Esophagus muscularis mucosa (tissue), 4 donors: ENCODE measurements around the gene RFPL2. TPM values are rescaled to one million over a fixed set of nuclear protein-coding genes. Genes with fewer than 3 reads are reported as not detected.
A peak's percentile ranks its signal among the peaks of the same experiment; 100 is the strongest.

Source experiments
- DNase-seq: peaks from one replicate; pipeline ENCODE4 v3.0.0-alpha.2; 2017; ENCODE audit errors: extremely low spot score
- H3K27ac ChIP-seq, 4 donors: fragments of 200-600 bp; sonication (generic); replicated peaks in 1 of 4; 1 replicate in 3 of 4; 2 replicates in 1 of 4; pipeline ENCODE4 v1.5.1; 2016 to 2019; ENCODE audit warnings: mild to moderate bottlenecking in 1 of 4
- H3K27me3 ChIP-seq, 4 donors: fragments of 200-600 bp; sonication (generic); one replicate each; pipeline versions ENCODE4 v1.5.1 to v1.6.0; 2016 to 2019
- H3K36me3 ChIP-seq, 4 donors: fragments of 200-600 bp; sonication (generic); one replicate each; pipeline ENCODE4 v1.5.1; 2016 to 2019
- H3K4me1 ChIP-seq, 4 donors: fragments of 200-600 bp; sonication (generic); one replicate each; pipeline ENCODE4 v1.5.1; 2016 to 2019
- H3K4me3 ChIP-seq, 4 donors: fragments of 200-600 bp; sonication (generic); 1 replicate in 2 of 4; 2 replicates in 2 of 4; pipeline ENCODE4 v1.5.1; 2016 to 2019; ENCODE audit warnings: mild to moderate bottlenecking in 4 of 4, moderate library complexity in 1 of 4
- H3K9me3 ChIP-seq, 4 donors: fragments of 200-600 bp; sonication (generic); 1 replicate in 3 of 4; 2 replicates in 1 of 4; pipeline ENCODE4 v1.5.1; 2016 to 2019
- CTCF ChIP-seq, 3 experiments: fragments of 200-600 bp in 2 of 3; fragments of 450-650 bp in 1 of 3; sonication (generic) in 2 of 3; IDR thresholded peaks; one replicate each; pipeline ENCODE4 v1.5.1; 2017 to 2019; ENCODE audit warnings: antibody characterized with exemption in 3 of 3, mild to moderate bottlenecking in 2 of 3, moderate library complexity in 1 of 3
- EP300 ChIP-seq: sonication (generic); formaldehyde crosslinking; IDR thresholded peaks from one replicate; pipeline ENCODE4 v1.6.1; 2017; ENCODE audit warnings: antibody characterized with exemption
- POLR2A ChIP-seq: fragments of 450-650 bp; IDR thresholded peaks from one replicate; pipeline ENCODE4 v1.6.1; 2017; ENCODE audit warnings: antibody characterized with exemption, moderate library complexity, mild to moderate bottlenecking, low read depth
- POLR2AphosphoS5 ChIP-seq, 2 donors: sonication (generic); formaldehyde crosslinking; IDR thresholded peaks; one replicate each; pipeline ENCODE4 v1.6.1; 2017; ENCODE audit warnings: antibody characterized with exemption in 2 of 2
- WGBS: methylation state at CpG from one replicate; pipeline ENCODE4 v1.1.5; 2018; 5-methylcytosine and 5-hydroxymethylcytosine counted together
- intact Hi-C: fragments of 100-400 bp; cut with DNase I; formaldehyde crosslinking; loops from one replicate; pipeline ENCODE4 v1.15.1; 2023
- total RNA-seq, 4 donors: library from RNA; depleted of rRNA; stranded (reverse); fragments of >200 nt; gene quantifications; one replicate each; pipeline versions ENCODE4 v1.1.0 to v1.2.1, GENCODE V29; 2016

RFPL2 gene
- not detected for total RNA-seq

GRCh38 chr22:32204856-32205722 lies at the start of gene RFPL2:
TSS of gene RFPL2 (minus strand) at chr22:32205073. CDS start at chr22:32202451, 2,622 bp downstream.
- no peak within 1 kb of the TSS for H3K27ac ChIP-seq
- no peaks in the 10 kb centered on the region for H3K36me3 ChIP-seq
- H3K27me3 ChIP-seq: peaks cover 0 to 52% (median 0%) of the 10 kb centered on the region in 4 donors
- TF ChIP-seq POLR2AphosphoS5 (IDR thresholded peaks at IDR 0.05): no peak
- TF ChIP-seq EP300: no peak
- no peak for TF ChIP-seq POLR2A
- no peak for TF ChIP-seq CTCF (IDR thresholded peaks at IDR 0.05)
- H3K9me3 ChIP-seq: no peaks in the 10 kb centered on the region
- H3K4me3 ChIP-seq: peak within 1 kb of the TSS in 3 of 4 donors; percentile 13 to 16 (median 14)
- intact Hi-C loops: no loop called here
- H3K4me1 ChIP-seq: peaks cover 10 to 24% (median 17%) of the 10 kb centered on the region in 4 donors
- WGBS: 59% methylated on average over 30 of the region's 41 CpGs
- DNase-seq: peak; percentile 72

GRCh38 chr22:32249231-32249630 lies 44.4 kb upstream of the RFPL2 start:
- 79% methylated on average over 1 of the region's 1 CpG for WGBS
- intact Hi-C loops: no loop called here

GRCh38 chr22:32248276-32248675 lies 43.4 kb upstream of the RFPL2 start:
- Histone ChIP-seq H3K4me3 (no peak overlapping the region), H3K27me3 (peaks cover 0 to 21% (median 0%) of the 10 kb centered on the region in 4 donors), H3K9me3 (no peaks in the 10 kb centered on the region), H3K27ac (no peak overlapping the region), H3K36me3 (no peaks in the 10 kb centered on the region), H3K4me1 (no peaks in the 10 kb centered on the region)
- 45% methylated on average over 1 of the region's 1 CpG for WGBS
- no peak for DNase-seq
- intact Hi-C loops: no loop called here
- no peak for TF ChIP-seq CTCF (IDR thresholded peaks at IDR 0.05)
- no peak for TF ChIP-seq POLR2AphosphoS5 (IDR thresholded peaks at IDR 0.05)
- no peak for TF ChIP-seq EP300
- TF ChIP-seq POLR2A: no peak

More at GRCh38 chr22:32249231-32249630, 44.4 kb upstream of the RFPL2 start:
- no peaks in the 10 kb centered on the region for H3K4me1 ChIP-seq
- no peak overlapping the region for H3K4me3 ChIP-seq
- no peak for DNase-seq
- no peaks in the 10 kb centered on the region for H3K36me3 ChIP-seq
- H3K9me3 ChIP-seq: no peaks in the 10 kb centered on the region
- no peak for TF ChIP-seq POLR2AphosphoS5 (IDR thresholded peaks at IDR 0.05)
- TF ChIP-seq CTCF (IDR thresholded peaks at IDR 0.05): no peak
- no peak for TF ChIP-seq POLR2A
- TF ChIP-seq EP300: no peak
- no peak overlapping the region for H3K27ac ChIP-seq
- peaks cover 0 to 21% (median 0%) of the 10 kb centered on the region in 4 donors for H3K27me3 ChIP-seq

DNA sequence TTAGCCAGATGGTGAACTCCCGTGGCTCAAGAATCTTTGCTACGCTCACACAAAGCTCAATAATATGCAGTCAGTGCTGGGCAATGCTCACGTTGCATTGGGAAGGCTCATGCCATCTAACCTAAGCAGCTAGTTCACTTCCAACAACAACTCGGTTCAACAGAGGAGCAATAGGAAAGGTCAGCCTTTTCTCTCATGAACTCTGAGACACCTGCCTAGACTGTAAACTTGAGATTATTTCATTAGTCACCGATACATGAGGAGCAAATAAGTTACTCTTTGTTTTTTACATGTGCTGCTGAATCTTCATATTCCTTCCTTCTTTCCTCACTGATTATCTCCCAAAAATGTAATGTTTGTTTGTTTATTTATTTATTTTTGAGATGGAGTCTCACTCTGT lies 41.3 kb upstream of the RFPL2 start:
- TF ChIP-seq POLR2A (no peak), EP300 (no peak), CTCF (IDR thresholded peaks at IDR 0.05) (no peak), POLR2AphosphoS5 (IDR thresholded peaks at IDR 0.05) (no peak)
- no peak overlapping the region for H3K27ac ChIP-seq
- 91% methylated on average over 5 of the region's 5 CpGs for WGBS
- peaks cover 0 to 21% (median 0%) of the 10 kb centered on the region in 4 donors for H3K27me3 ChIP-seq
- H3K36me3 ChIP-seq: no peaks in the 10 kb centered on the region
- DNase-seq: no peak
- intact Hi-C loops: no loop called here
- no peaks in the 10 kb centered on the region for H3K4me1 ChIP-seq
- H3K9me3 ChIP-seq: no peaks in the 10 kb centered on the region
- H3K4me3 ChIP-seq: no peak overlapping the region
